SK-N-SH (cell line): ENCODE results near the gene MAML3. TPM values are rescaled to one million over a fixed set of nuclear protein-coding genes. Genes with fewer than 3 reads are reported as not detected.

Experiments
- CTCF ChIA-PET: fragments of 300-600, 350-600 bp; formaldehyde crosslinking; extraction: SDS; loops from one replicate; lab custom pipeline; 2021; lab: Yijun Ruan, JAX
- POLR2A ChIA-PET: fragments of 350-600 bp; sonication (Branson Sonifier 250); formaldehyde crosslinking; extraction: SDS; loops from one replicate; lab custom pipeline; 2020; ENCODE audit warnings: antibody characterized with exemption, inconsistent platforms; lab: Yijun Ruan, JAX
- DNase-seq: peaks from one replicate; pipeline ENCODE4 v3.0.0; 2012
- H2AFZ ChIP-seq: fragments of 200-600 bp; sonication (generic); 2 replicates; pipeline ENCODE4 v1.8.1; 2016; ENCODE audit warnings: antibody characterized with exemption, mild to moderate bottlenecking, low read depth
- H3F3A ChIP-seq: fragments of 200-600 bp; sonication (generic); replicated peaks from 2 replicates; pipeline ENCODE3; 2016; ENCODE audit warnings: antibody characterized with exemption, mild to moderate bottlenecking; ENCODE audit not compliant: insufficient read depth
- H3K27ac ChIP-seq, 2 experiments: fragments of 200-500 bp in 1 of 2; fragments of 200-600 bp in 1 of 2; sonication (Bioruptor generic) in 1 of 2; sonication (generic), shearing (Covaris generic) in 1 of 2; 2 replicates each; pipeline versions ENCODE4 v1.5.1 to v1.6.1; 2014 to 2016; ENCODE audit warnings: low read depth in 2 of 2, inconsistent platforms in 1 of 2, low read length in 1 of 2, mild to moderate bottlenecking in 1 of 2, mixed read lengths in 1 of 2
- H3K27me3 ChIP-seq: fragments of 200-600 bp; sonication (generic), shearing (Covaris generic); 2 replicates; pipeline ENCODE4 v1.6.1; 2016; ENCODE audit warnings: mixed run types; ENCODE audit not compliant: insufficient read depth
- H3K36me3 ChIP-seq, 2 experiments: fragments of 200-500 bp in 1 of 2; fragments of 200-600 bp in 1 of 2; sonication (Bioruptor generic) in 1 of 2; sonication (generic) in 1 of 2; replicated peaks in 1 of 2; 2 replicates each; pipeline versions ENCODE3 to v1.5.1; 2014 to 2016; ENCODE audit warnings: low read length in 1 of 2, mild to moderate bottlenecking in 1 of 2; ENCODE audit not compliant: insufficient read depth in 2 of 2, control insufficient read depth in 1 of 2
- H3K4me1 ChIP-seq, 2 experiments: fragments of 200-500 bp in 1 of 2; fragments of 200-600 bp in 1 of 2; sonication (Bioruptor generic) in 1 of 2; sonication (generic), shearing (Covaris generic) in 1 of 2; 2 replicates each; pipeline versions ENCODE4 v1.5.1 to v1.6.1; 2014 to 2016; ENCODE audit warnings: low read depth in 1 of 2, low read length in 1 of 2, mixed run types in 1 of 2; ENCODE audit not compliant: insufficient read depth in 2 of 2, control insufficient read depth in 1 of 2
- H3K4me2 ChIP-seq: fragments of 200-600 bp; sonication (generic), shearing (Covaris generic); 2 replicates; pipeline ENCODE4 v1.6.1; 2017; ENCODE audit warnings: mixed run types
- H3K4me3 ChIP-seq, 2 experiments: fragments of 200-500 bp in 1 of 2; fragments of 200-600 bp in 1 of 2; sonication (Bioruptor generic) in 1 of 2; sonication (generic), shearing (Covaris generic) in 1 of 2; 2 replicates each; pipeline versions ENCODE4 v1.5.1 to v1.8.1; 2014 to 2016; ENCODE audit warnings: low read depth in 2 of 2, inconsistent platforms in 1 of 2, low read length in 1 of 2, mild to moderate bottlenecking in 1 of 2, mixed read lengths in 1 of 2, moderate library complexity in 1 of 2
- H3K79me2 ChIP-seq: fragments of 200-600 bp; sonication (generic); 2 replicates; pipeline ENCODE4 v1.8.1; 2017; ENCODE audit warnings: mild to moderate bottlenecking; ENCODE audit not compliant: insufficient read depth
- H3K9ac ChIP-seq: fragments of 200-600 bp; sonication (generic); 2 replicates; pipeline ENCODE4 v1.6.1; 2017; ENCODE audit warnings: mixed run types
- H3K9me2 ChIP-seq: fragments of 200-600 bp; sonication (generic); 2 replicates; pipeline ENCODE4 v1.6.1; 2017; ENCODE audit warnings: mixed run types
- H3K9me3 ChIP-seq: fragments of 200-600 bp; sonication (generic); 2 replicates; pipeline ENCODE4 v1.6.1; 2017; ENCODE audit warnings: mixed run types, mild to moderate bottlenecking, moderate library complexity
- H4K20me1 ChIP-seq: fragments of 200-600 bp; sonication (generic); 2 replicates; pipeline ENCODE4 v1.6.1; 2017; ENCODE audit warnings: mild to moderate bottlenecking, mixed run types; ENCODE audit not compliant: insufficient read depth
- ELF1 ChIP-seq: IDR thresholded peaks from 2 replicates; pipeline ENCODE4 v1.4.0; 2012
- EP300 ChIP-seq, 2 experiments: IDR thresholded peaks; 2 replicates each; pipeline versions ENCODE4 v1.4.0 to v1.6.1; 2012; ENCODE audit warnings: borderline replicate concordance in 1 of 2, low read depth in 1 of 2, low read length in 1 of 2
- FOSL2 ChIP-seq: IDR thresholded peaks from 2 replicates; pipeline ENCODE4 v1.4.0; 2012; ENCODE audit warnings: low read depth, mild to moderate bottlenecking, moderate library complexity, borderline replicate concordance
- FOXM1 ChIP-seq: IDR thresholded peaks from 2 replicates; pipeline ENCODE4 v1.4.0; 2012; ENCODE audit warnings: low read depth, mild to moderate bottlenecking
- GATA2 ChIP-seq: sonication (generic); formaldehyde crosslinking; IDR thresholded peaks from 2 replicates; pipeline ENCODE4 v1.5.0; 2020; ENCODE audit warnings: mild to moderate bottlenecking, missing genetic modification reagents
- MEF2A ChIP-seq: IDR thresholded peaks from 2 replicates; pipeline ENCODE4 v1.4.0; 2012; ENCODE audit warnings: low read depth, borderline replicate concordance
- NFIC ChIP-seq: IDR thresholded peaks from 2 replicates; pipeline ENCODE4 v1.4.0; 2012; ENCODE audit warnings: borderline replicate concordance
- RAD21 ChIP-seq: IDR thresholded peaks from 2 replicates; pipeline ENCODE4 v1.6.1; 2012; ENCODE audit warnings: mild to moderate bottlenecking, low read length
- RCOR1 ChIP-seq: fragments of 150-350 bp; IDR thresholded peaks from 2 replicates; pipeline ENCODE4 v1.6.1; 2017; ENCODE audit warnings: antibody characterized with exemption, low read length
- RXRA ChIP-seq: IDR thresholded peaks from 2 replicates; pipeline ENCODE4 v1.4.0; 2012; ENCODE audit warnings: low read depth, mild to moderate bottlenecking, borderline replicate concordance
- SIN3A ChIP-seq: IDR thresholded peaks from 2 replicates; pipeline ENCODE4 v1.6.1; 2012; ENCODE audit warnings: low read depth, mild to moderate bottlenecking, low read length, moderate library complexity, borderline replicate concordance
- SMC3 ChIP-seq: IDR thresholded peaks from 2 replicates; pipeline ENCODE4 v1.6.1; 2012; ENCODE audit warnings: low read depth, low read length, improper control_type of control experiment
- TCF12 ChIP-seq: IDR thresholded peaks from 2 replicates; pipeline ENCODE4 v1.4.0; 2012
- YY1 ChIP-seq: IDR thresholded peaks from 2 replicates; pipeline ENCODE4 v1.4.0; 2012; ENCODE audit warnings: low read depth, mild to moderate bottlenecking
- WGBS: methylation state at CpG from one replicate; pipeline ENCODE4 v1.1.6; 2017; ENCODE audit warnings: low lambda C conversion rate; 5-methylcytosine and 5-hydroxymethylcytosine counted together
- polyA plus RNA-seq, 3 experiments: library from polyadenylated mRNA; depleted of rRNA; stranded (reverse); fragments of >200 nt; gene quantifications; 2 replicates each; pipeline ENCODE4 v1.2.3, GENCODE V29; 2012
- TF ChIP-seq, protein P1 (sequence below): IDR thresholded peaks from 2 replicates; pipeline ENCODE4 v1.6.1; 2012; ENCODE audit warnings: mild to moderate bottlenecking, low read depth, low read length, moderate library complexity
- TF ChIP-seq, protein P2 (sequence below): fragments of 200-600 bp; sonication (generic); IDR thresholded peaks from 2 replicates; pipeline ENCODE4 v1.6.1; 2017; ENCODE audit warnings: antibody characterized with exemption, mild to moderate bottlenecking, moderate library complexity
- TF ChIP-seq, protein P3 (sequence below): IDR thresholded peaks from 2 replicates; pipeline ENCODE4; 2012

Gene MAML3
- polyA plus RNA-seq, 1 of the 3 experiments (the other 2 are of a cell fraction): 5.3 TPM

DNA sequence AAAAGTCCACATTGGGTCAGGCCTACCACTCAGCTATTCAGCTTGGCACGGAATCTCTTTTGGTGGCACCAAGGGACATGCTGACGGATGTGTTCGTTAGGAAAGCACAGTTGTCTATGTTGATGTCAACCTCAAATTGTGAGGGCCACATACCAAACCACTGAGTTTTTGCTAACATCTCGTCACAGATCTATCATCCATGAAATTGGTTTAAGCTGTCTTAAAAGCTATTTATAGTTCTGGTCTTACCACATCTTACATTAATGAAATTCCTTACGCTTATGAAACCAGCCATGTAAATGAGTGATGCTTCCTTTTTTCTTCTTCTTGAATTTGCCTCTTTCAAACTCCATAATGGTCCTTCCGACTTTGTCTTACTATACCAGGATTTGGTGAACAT is 386.8 kb downstream of the MAML3 start:
- Histone ChIP-seq H2AFZ (no peak overlapping the region), H3K4me1 (peaks cover 18 to 28% of the 10 kb centered on the region in 2 experiments; a peak in 3 of 4 replicates), H4K20me1 (no peaks in the 10 kb centered on the region), H3K9me2 (no peaks in the 10 kb centered on the region), H3K27me3 (no peaks in the 10 kb centered on the region), H3K36me3 (no peaks in the 10 kb centered on the region)
- DNase-seq: no peak
- TF ChIP-seq, protein P1, sequence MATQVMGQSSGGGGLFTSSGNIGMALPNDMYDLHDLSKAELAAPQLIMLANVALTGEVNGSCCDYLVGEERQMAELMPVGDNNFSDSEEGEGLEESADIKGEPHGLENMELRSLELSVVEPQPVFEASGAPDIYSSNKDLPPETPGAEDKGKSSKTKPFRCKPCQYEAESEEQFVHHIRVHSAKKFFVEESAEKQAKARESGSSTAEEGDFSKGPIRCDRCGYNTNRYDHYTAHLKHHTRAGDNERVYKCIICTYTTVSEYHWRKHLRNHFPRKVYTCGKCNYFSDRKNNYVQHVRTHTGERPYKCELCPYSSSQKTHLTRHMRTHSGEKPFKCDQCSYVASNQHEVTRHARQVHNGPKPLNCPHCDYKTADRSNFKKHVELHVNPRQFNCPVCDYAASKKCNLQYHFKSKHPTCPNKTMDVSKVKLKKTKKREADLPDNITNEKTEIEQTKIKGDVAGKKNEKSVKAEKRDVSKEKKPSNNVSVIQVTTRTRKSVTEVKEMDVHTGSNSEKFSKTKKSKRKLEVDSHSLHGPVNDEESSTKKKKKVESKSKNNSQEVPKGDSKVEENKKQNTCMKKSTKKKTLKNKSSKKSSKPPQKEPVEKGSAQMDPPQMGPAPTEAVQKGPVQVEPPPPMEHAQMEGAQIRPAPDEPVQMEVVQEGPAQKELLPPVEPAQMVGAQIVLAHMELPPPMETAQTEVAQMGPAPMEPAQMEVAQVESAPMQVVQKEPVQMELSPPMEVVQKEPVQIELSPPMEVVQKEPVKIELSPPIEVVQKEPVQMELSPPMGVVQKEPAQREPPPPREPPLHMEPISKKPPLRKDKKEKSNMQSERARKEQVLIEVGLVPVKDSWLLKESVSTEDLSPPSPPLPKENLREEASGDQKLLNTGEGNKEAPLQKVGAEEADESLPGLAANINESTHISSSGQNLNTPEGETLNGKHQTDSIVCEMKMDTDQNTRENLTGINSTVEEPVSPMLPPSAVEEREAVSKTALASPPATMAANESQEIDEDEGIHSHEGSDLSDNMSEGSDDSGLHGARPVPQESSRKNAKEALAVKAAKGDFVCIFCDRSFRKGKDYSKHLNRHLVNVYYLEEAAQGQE: no peak
- TF ChIP-seq NFIC (no peak), GATA2 (CRISPR knock-in tag) (no peak), FOXM1 (no peak), ELF1 (no peak), TCF12 (no peak), SMC3 (no peak), RCOR1 (no peak), RXRA (no peak), FOSL2 (no peak), MEF2A (no peak), YY1 (no peak), SIN3A (no peak), EP300 (IDR thresholded peaks at IDR 0.05; ENCODE audit: borderline replicate concordance in 1 of 2, low read depth in 1 of 2, low read length in 1 of 2) (no peak), RAD21 (no peak)
- TF ChIP-seq, protein P2, sequence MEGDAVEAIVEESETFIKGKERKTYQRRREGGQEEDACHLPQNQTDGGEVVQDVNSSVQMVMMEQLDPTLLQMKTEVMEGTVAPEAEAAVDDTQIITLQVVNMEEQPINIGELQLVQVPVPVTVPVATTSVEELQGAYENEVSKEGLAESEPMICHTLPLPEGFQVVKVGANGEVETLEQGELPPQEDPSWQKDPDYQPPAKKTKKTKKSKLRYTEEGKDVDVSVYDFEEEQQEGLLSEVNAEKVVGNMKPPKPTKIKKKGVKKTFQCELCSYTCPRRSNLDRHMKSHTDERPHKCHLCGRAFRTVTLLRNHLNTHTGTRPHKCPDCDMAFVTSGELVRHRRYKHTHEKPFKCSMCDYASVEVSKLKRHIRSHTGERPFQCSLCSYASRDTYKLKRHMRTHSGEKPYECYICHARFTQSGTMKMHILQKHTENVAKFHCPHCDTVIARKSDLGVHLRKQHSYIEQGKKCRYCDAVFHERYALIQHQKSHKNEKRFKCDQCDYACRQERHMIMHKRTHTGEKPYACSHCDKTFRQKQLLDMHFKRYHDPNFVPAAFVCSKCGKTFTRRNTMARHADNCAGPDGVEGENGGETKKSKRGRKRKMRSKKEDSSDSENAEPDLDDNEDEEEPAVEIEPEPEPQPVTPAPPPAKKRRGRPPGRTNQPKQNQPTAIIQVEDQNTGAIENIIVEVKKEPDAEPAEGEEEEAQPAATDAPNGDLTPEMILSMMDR: no peak
- TF ChIP-seq, protein P3, sequence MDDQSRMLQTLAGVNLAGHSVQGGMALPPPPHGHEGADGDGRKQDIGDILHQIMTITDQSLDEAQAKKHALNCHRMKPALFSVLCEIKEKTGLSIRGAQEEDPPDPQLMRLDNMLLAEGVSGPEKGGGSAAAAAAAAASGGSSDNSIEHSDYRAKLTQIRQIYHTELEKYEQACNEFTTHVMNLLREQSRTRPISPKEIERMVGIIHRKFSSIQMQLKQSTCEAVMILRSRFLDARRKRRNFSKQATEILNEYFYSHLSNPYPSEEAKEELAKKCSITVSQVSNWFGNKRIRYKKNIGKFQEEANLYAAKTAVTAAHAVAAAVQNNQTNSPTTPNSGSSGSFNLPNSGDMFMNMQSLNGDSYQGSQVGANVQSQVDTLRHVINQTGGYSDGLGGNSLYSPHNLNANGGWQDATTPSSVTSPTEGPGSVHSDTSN: no peak
- TF ChIP-seq, all 33 proteins: peak for 0
- WGBS: 92% methylated on average over 6 of the region's 6 CpGs
- CTCF ChIA-PET: interaction anchor here (1.0 kb wide), 1 partner anchor 283 kb away, joined by 3 read pairs; no protein-coding TSS in a partner anchor
- Histone ChIP-seq H3F3A (peaks cover 3% of the 10 kb centered on the region), H3K27ac (no peak overlapping the region), H3K9me3 (no peaks in the 10 kb centered on the region), H3K79me2 (no peaks in the 10 kb centered on the region), H3K4me3 (no peak overlapping the region), H3K9ac (no peak overlapping the region), H3K4me2 (no peak overlapping the region)
- POLR2A ChIA-PET: no interaction called here
